H9 (cell line): Measurements from ENCODE around the gene CLSTN3. TPM values are rescaled to one million over a fixed set of nuclear protein-coding genes. Genes with fewer than 3 reads are reported as not detected.
A peak's percentile ranks its signal among the peaks of the same experiment; 100 is the strongest.

Experiments
- DNase-seq: peaks from one replicate; pipeline ENCODE4 v3.0.0-alpha.2; 2017
- H2AFZ ChIP-seq: one replicate; pipeline ENCODE4 v1.6.1; 2013; ENCODE audit warnings: mild to moderate bottlenecking, low read length, control low read depth, moderate library complexity
- H2AK5ac ChIP-seq: 2 replicates; pipeline ENCODE4 v1.6.1; 2013; ENCODE audit warnings: low read length, control low read depth, mixed read lengths; ENCODE audit not compliant: insufficient read length
- H2BK120ac ChIP-seq: one replicate; pipeline ENCODE4 v1.6.1; 2013; ENCODE audit warnings: low read depth, mild to moderate bottlenecking, low read length, control low read depth, inconsistent platforms; ENCODE audit not compliant: poor library complexity, severe bottlenecking
- H2BK12ac ChIP-seq: 2 replicates; pipeline ENCODE4 v1.6.1; 2013; ENCODE audit warnings: low read length, control low read depth, mixed read lengths, low read depth; ENCODE audit not compliant: insufficient read length
- H2BK15ac ChIP-seq: 2 replicates; pipeline ENCODE4 v1.6.1; 2013; ENCODE audit warnings: low read depth, low read length, control low read depth
- H2BK20ac ChIP-seq: one replicate; pipeline ENCODE4 v1.6.1; 2013; ENCODE audit warnings: low read depth, mild to moderate bottlenecking, low read length, control low read depth, inconsistent platforms; ENCODE audit not compliant: poor library complexity, severe bottlenecking
- H2BK5ac ChIP-seq: 2 replicates; pipeline ENCODE4 v1.6.1; 2013; ENCODE audit warnings: low read length, control low read depth, mixed read lengths; ENCODE audit not compliant: insufficient read length
- H3K14ac ChIP-seq: 2 replicates; pipeline ENCODE4 v1.6.1; 2013; ENCODE audit warnings: low read length, control low read depth; ENCODE audit not compliant: insufficient read depth
- H3K18ac ChIP-seq: 2 replicates; pipeline ENCODE4 v1.6.1; 2013; ENCODE audit warnings: low read depth, mild to moderate bottlenecking, mixed read lengths, low read length, control low read depth; ENCODE audit not compliant: insufficient read length
- H3K23ac ChIP-seq: 2 replicates; pipeline ENCODE4 v1.6.1; 2013; ENCODE audit warnings: low read length, control low read depth, mixed read lengths, low read depth; ENCODE audit not compliant: insufficient read length
- H3K23me2 ChIP-seq: 2 replicates; pipeline ENCODE4 v1.6.1; 2013; ENCODE audit warnings: low read depth, mild to moderate bottlenecking, mixed read lengths, low read length, control low read depth; ENCODE audit not compliant: insufficient read length, poor library complexity, severe bottlenecking
- H3K27ac ChIP-seq: 2 replicates; pipeline ENCODE4 v1.5.1; 2013; ENCODE audit warnings: low read length, control low read depth, mixed read lengths, low read depth; ENCODE audit not compliant: insufficient read length
- H3K27me3 ChIP-seq: 2 replicates; pipeline ENCODE4 v1.6.1; 2013; ENCODE audit warnings: low read length, control low read depth, inconsistent platforms; ENCODE audit not compliant: insufficient read depth
- H3K4ac ChIP-seq: 2 replicates; pipeline ENCODE4 v1.6.1; 2013; ENCODE audit warnings: low read depth, mild to moderate bottlenecking, control low read depth, inconsistent platforms, low read length, moderate library complexity
- H3K4me1 ChIP-seq: 2 replicates; pipeline ENCODE4 v1.6.1; 2013; ENCODE audit warnings: low read length, control low read depth, inconsistent platforms; ENCODE audit not compliant: insufficient read depth
- H3K4me2 ChIP-seq: 2 replicates; pipeline ENCODE4 v1.6.1; 2013; ENCODE audit warnings: low read length, control low read depth, mixed read lengths; ENCODE audit not compliant: insufficient read length, insufficient read depth
- H3K56ac ChIP-seq: 2 replicates; pipeline ENCODE4 v1.6.1; 2013; ENCODE audit warnings: low read depth, mild to moderate bottlenecking, mixed read lengths, low read length, control low read depth; ENCODE audit not compliant: insufficient read length
- H3K79me1 ChIP-seq: 2 replicates; pipeline ENCODE4 v1.6.1; 2013; ENCODE audit warnings: low read depth, mild to moderate bottlenecking, moderate library complexity, low read length, control low read depth, inconsistent platforms; ENCODE audit not compliant: insufficient read depth, poor library complexity, severe bottlenecking
- H3K79me2 ChIP-seq: 2 replicates; pipeline ENCODE4 v1.6.1; 2013; ENCODE audit warnings: low read length, control low read depth, inconsistent platforms; ENCODE audit not compliant: insufficient read depth
- H3K9ac ChIP-seq: 2 replicates; pipeline ENCODE4 v1.6.1; 2013; ENCODE audit warnings: low read length, control low read depth, mixed read lengths; ENCODE audit not compliant: insufficient read length; ENCODE audit errors: extremely low read depth
- H3K9me3 ChIP-seq: one replicate; pipeline ENCODE4 v1.6.1; 2013; ENCODE audit warnings: low read depth, low read length, inconsistent platforms; ENCODE audit not compliant: control insufficient read depth
- H3T11ph ChIP-seq: one replicate; pipeline ENCODE4 v1.6.1; 2013; ENCODE audit warnings: mild to moderate bottlenecking, low read length, control low read depth, inconsistent platforms
- H4K20me1 ChIP-seq: one replicate; pipeline ENCODE4 v1.6.1; 2013; ENCODE audit not compliant: control insufficient read depth, insufficient read length, insufficient read depth
- H4K5ac ChIP-seq: 2 replicates; pipeline ENCODE4 v1.6.1; 2013; ENCODE audit warnings: low read depth, mild to moderate bottlenecking, mixed read lengths, low read length, control low read depth; ENCODE audit not compliant: insufficient read length
- H4K8ac ChIP-seq: replicated peaks from 2 replicates; pipeline ENCODE4 v1.6.1; 2013; ENCODE audit warnings: low read length, control low read depth, mixed read lengths, low read depth; ENCODE audit not compliant: insufficient read length
- H4K91ac ChIP-seq: 2 replicates; pipeline ENCODE4 v1.6.1; 2013; ENCODE audit warnings: low read depth, mild to moderate bottlenecking, moderate library complexity, mixed read lengths, low read length, control low read depth; ENCODE audit not compliant: insufficient read length
- H3K27ac Mint-ChIP-seq, 3 experiments: 2 replicates in 2 of 3; 3 replicates in 1 of 3; pipeline ENCODE4 v1.8.0; 2020 to 2021; ENCODE audit warnings: mixed read lengths in 3 of 3, mild to moderate bottlenecking in 1 of 3, moderate library complexity in 1 of 3
- H3K27me3 Mint-ChIP-seq: 2 replicates; pipeline ENCODE4 v1.8.0; 2021; ENCODE audit warnings: low read depth, mild to moderate bottlenecking, moderate library complexity, mixed read lengths
- H3K36me3 Mint-ChIP-seq, 3 experiments: 2 replicates in 2 of 3; 3 replicates in 1 of 3; pipeline ENCODE4 v1.8.0; 2020 to 2021; ENCODE audit warnings: low read depth in 3 of 3, mixed read lengths in 3 of 3; ENCODE audit not compliant: insufficient read depth in 1 of 3
- H3K4me1 Mint-ChIP-seq, 2 experiments: 2 replicates each; pipeline ENCODE4 v1.8.0; 2020; ENCODE audit warnings: mixed read lengths in 2 of 2
- H3K4me3 Mint-ChIP-seq, 2 experiments: 2 replicates in 1 of 2; 3 replicates in 1 of 2; pipeline ENCODE4 v1.8.0; 2020 to 2021; ENCODE audit warnings: mild to moderate bottlenecking in 2 of 2, mixed read lengths in 2 of 2, moderate library complexity in 1 of 2
- H3K9me3 Mint-ChIP-seq, 2 experiments: 2 replicates in 1 of 2; 3 replicates in 1 of 2; pipeline ENCODE4 v1.8.0; 2020; ENCODE audit warnings: mild to moderate bottlenecking in 2 of 2, mixed read lengths in 2 of 2, moderate library complexity in 1 of 2
- CTCF ChIP-seq: fragments of 200-600 bp; sonication (generic); conservative IDR thresholded peaks from 3 replicates; pipeline ENCODE4 v1.8.0; 2021; ENCODE audit warnings: antibody characterized with exemption, mild to moderate bottlenecking
- WGBS: extraction: QIAGEN DNeasy Blood & Tissue Kit; methylation state at CpG from one replicate; pipeline ENCODE4 v1.1.7; 2013; ENCODE audit warnings: missing lambda C conversion rate, low lambda C conversion rate, mixed read lengths; ENCODE audit not compliant: insufficient read length; ENCODE audit errors: extremely low coverage; 5-methylcytosine and 5-hydroxymethylcytosine counted together
- total RNA-seq: library from RNA; stranded (reverse); gene quantifications from 2 replicates; pipeline ENCODE4 v1.2.1, GENCODE V29; 2021

The CLSTN3 gene
- total RNA-seq, 1 experiment from 2014 or later, result 26.2 TPM

GRCh38 chr12:7161327-7161726 is 31.2 kb downstream of the CLSTN3 start:
- no peak overlapping the region for H2AFZ ChIP-seq
- no peak overlapping the region for H3K4ac ChIP-seq
- H3K4me1 Mint-ChIP-seq, result peaks cover 6 to 8% of the 10 kb centered on the region in 2 experiments
- H3K4me1 ChIP-seq, result no peaks in the 10 kb centered on the region
- no peak overlapping the region for H2BK5ac ChIP-seq
- peaks cover 33% of the 10 kb centered on the region for H3K27me3 Mint-ChIP-seq
- H3T11ph ChIP-seq, result no peak overlapping the region
- H3K27ac Mint-ChIP-seq, result peak overlapping the region in 1 of 3 experiments; percentile 52; a peak in 1 of 7 replicates
- H2BK15ac ChIP-seq, result no peak overlapping the region
- H3K27ac ChIP-seq, result no peak overlapping the region
- no peak for DNase-seq
- no peak overlapping the region for H3K9ac ChIP-seq
- H3K79me2 ChIP-seq, result no peaks in the 10 kb centered on the region
- no peaks in the 10 kb centered on the region for H3K27me3 ChIP-seq
- no peak overlapping the region for H3K14ac ChIP-seq
- H2BK20ac ChIP-seq, result no peak overlapping the region
- H3K18ac ChIP-seq, result no peak overlapping the region
- H4K20me1 ChIP-seq, result no peaks in the 10 kb centered on the region
- H2AK5ac ChIP-seq, result no peak overlapping the region
- H3K23ac ChIP-seq, result no peak overlapping the region
- no peak overlapping the region for H4K5ac ChIP-seq
- H3K9me3 Mint-ChIP-seq, result peaks cover 11 to 25% of the 10 kb centered on the region in 2 experiments; a peak in 4 of 5 replicates
- H3K4me3 Mint-ChIP-seq, result no peak overlapping the region
- no peak overlapping the region for H4K8ac ChIP-seq
- peaks cover 16% of the 10 kb centered on the region for H3K9me3 ChIP-seq
- H4K91ac ChIP-seq, result no peak overlapping the region
- H2BK12ac ChIP-seq, result no peak overlapping the region
- H3K56ac ChIP-seq, result no peak overlapping the region
- no peak for TF ChIP-seq CTCF
- no peak overlapping the region for H2BK120ac ChIP-seq
- H3K4me2 ChIP-seq, result no peak overlapping the region
- H3K36me3 Mint-ChIP-seq, result peaks cover 3 to 7% (median 7%) of the 10 kb centered on the region in 3 experiments; a peak in 4 of 7 replicates
- no peaks in the 10 kb centered on the region for H3K79me1 ChIP-seq
- H3K23me2 ChIP-seq, result peaks cover 3% of the 10 kb centered on the region
- WGBS, result no CpG with 5 or more reads among the region's 4 CpGs
